ENCODE data around the gene AIPL1.

AIPL1 gene

DNA sequence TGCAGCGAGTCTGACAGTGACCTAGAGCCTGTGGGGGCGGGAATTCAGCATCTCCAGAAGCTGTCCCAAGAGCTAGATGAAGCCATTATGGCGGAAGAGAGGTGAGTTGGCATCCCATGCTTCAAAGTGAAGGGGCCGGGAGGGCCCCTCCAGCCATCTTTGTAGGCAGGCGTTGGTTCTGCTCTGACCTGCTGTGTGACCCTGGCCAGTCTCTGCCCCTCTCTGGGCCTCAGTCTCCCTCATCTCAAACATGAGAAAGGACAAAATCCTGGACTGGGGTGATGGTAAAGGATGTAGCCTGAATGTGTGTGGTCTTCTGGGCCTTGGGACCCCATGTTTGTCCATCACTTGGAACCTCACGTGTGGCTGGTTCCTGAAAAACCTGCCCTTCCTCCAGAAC is 14.4 kb upstream of the AIPL1 start:
- no peak for DNase-seq (ENCODE audit: insufficient read length, low spot score)
- no peak for TF ChIP-seq POLR2A (IDR thresholded peaks at IDR 0.05; ENCODE audit: low read depth, low read length)

DNA sequence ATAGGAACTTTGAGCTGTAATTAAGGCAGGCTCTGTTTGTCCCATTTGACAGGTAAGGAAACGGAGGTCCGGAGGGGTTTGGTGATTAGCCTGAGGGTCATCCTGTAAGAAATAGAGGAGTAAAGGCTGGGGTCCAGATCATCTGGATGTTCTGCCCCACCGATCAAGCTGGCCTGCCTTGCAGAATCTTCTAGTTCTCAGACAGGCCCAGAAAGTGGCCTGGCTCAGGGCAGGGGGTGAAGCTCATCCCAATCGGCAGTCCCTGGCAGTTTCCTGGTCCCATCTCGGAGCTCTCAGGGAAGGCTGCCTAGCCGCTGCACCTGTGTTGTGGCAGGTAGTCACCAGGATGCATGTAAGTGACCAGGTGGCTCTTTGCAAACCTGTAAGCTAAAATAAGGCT is 13.6 kb upstream of the AIPL1 start:
- no peak for FAIRE-seq

More for the DNA sequence above, 14.4 kb upstream of the AIPL1 start:
- FAIRE-seq: no peak

DNA sequence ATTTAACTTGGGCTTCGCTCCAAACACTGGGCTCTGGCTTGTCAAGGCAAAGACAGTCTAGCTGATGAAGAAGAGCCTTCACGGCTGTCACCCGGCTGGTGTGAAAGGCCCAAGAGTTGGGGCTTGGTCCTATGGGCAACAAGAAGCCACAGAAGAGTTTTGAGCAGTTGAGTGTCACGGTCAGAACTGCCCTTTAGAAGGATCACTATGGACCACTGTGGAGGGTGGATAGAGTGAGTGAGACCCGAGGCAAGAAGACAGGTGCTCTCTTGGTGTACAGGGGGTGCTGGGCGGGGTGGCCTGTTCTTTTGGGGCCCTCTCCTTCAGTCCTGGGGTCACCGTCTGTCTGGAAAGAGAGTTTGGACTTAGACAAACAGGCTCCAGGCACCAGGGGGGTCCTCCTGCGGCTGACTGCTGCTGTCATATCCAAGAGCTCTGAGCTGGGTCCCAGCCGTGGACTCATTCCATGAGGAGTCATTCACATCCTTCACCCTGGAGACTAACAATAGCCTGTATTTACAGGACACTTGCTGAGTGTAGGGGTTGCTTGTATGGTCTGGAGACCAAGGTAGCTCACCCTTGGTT is 11.7 kb upstream of the AIPL1 start:
- no peak for TF ChIP-seq POLR2A (IDR thresholded peaks at IDR 0.05; ENCODE audit: low read depth, low read length)
- no peak for FAIRE-seq
- DNase-seq (ENCODE audit: insufficient read length, low spot score): no peak

More for the DNA sequence above, 13.6 kb upstream of the AIPL1 start:
- DNase-seq (ENCODE audit: insufficient read length, low spot score): no peak
- TF ChIP-seq POLR2A (IDR thresholded peaks at IDR 0.05; ENCODE audit: low read depth, low read length): no peak

DNA sequence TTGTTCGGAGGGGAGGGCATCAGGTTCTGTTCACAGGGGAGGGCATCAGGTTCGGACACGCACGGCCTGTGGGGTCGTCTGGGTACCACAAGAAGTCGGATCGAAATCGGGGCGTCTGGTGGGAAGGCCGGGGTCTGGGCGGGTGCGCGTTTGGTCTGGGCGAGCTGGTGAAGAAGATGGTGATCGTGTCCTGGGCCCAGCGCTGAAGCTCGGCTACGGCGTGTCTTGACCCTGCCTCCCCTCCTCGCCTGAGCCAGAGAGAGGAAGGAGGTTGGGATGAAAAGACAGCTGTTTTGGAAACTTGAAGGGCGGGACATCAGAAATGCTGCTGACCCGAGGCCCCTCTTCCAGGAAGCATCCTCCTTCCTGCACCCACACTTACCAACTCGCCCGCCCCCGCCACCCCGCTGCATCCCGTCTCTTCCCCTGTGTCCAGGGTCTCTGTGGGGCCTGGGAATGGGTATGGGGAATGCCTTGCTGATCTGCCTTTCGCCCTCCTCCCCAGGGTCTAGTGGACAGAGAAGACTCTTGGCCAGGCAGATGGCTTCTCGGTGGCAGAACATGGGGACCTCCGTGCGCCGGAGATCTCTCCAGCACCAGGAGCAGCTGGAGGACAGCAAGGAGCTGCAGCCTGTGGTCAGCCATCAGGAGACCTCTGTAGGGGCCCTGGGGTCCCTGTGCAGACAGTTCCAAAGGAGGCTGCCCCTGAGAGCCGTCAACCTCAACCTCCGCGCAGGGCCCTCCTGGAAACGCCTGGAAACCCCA is 9.8 kb upstream of the AIPL1 start:
- FAIRE-seq (no peak), DNase-seq (ENCODE audit: insufficient read length, low spot score) (no peak)
- no peak for TF ChIP-seq POLR2A (IDR thresholded peaks at IDR 0.05; ENCODE audit: low read depth, low read length)

DNA sequence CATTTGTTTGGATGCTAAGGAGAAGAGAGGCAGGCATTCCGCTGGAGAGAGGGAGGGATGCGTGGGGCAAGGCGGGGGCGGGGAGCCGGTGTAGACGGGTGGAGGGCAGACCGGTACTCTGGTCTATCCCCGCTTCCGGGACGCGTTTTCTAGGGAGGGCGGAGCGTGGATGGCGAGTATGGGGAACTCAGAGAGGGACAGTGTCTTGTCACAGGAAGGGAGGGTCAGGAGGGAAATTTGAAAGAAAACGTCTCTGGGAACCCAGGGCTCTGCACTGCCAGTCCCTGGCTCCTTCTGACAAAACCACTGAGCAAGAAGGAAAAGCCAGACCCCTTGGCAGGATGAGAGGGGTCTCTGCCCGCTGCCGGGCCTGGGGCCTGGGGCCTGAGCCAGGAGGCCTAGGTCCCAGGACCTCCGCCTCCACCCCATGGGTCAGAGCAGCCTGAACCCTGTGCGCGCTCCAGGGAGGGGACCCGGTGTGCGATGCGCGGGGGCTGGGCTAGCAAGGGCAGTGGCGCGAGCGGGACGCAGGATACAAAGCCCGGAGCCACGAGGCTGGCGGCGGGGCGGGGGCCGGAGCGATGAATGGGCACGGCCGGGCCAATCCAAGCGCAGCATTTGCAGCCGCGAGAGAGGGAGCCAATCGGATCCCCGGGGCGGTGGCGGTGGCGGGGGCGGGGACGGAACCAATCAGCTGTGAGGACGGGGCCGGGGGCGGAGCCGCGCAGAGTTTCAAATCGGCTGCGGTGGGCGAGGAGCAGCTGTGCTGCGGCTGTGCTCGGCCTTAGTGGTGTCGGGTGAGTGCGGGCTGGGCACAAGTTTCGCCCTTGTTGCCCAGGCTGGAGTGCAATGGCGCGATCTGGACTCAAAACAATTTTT is 9.0 kb upstream of the AIPL1 start, which contains the start of gene PIMREG:
Gene PIMREG (plus strand): TSS at position 764 of the 879 bp plus-strand sequence. CDS start 656 bp downstream, outside the sequence.
- FAIRE-seq: peak; percentile 64
- peak; percentile 66 for TF ChIP-seq POLR2A (IDR thresholded peaks at IDR 0.05; ENCODE audit: low read depth, low read length)
- peak; percentile 96 for DNase-seq (ENCODE audit: insufficient read length, low spot score)

DNA sequence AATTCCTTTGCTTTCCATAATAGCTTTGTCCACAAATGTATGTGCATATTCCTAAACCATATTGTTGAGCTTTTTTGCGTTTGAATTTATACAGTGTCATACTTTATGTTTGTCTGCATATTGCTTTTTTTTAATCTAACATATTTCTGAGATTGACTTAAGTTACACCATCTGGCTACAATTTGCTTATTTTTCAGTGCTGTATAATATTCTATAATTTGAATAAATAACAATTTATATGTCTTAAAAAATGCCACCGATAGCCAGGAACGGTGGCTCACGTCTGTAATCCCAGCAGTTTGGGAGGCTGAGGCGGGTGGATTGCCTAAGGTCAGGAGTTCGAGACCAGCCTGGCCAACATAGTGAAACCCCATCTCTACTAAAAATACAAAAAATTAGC is 7.9 kb upstream of the AIPL1 start:
- no peak for TF ChIP-seq POLR2A (IDR thresholded peaks at IDR 0.05; ENCODE audit: low read depth, low read length)
- FAIRE-seq (no peak), DNase-seq (ENCODE audit: insufficient read length, low spot score) (no peak)

DNA sequence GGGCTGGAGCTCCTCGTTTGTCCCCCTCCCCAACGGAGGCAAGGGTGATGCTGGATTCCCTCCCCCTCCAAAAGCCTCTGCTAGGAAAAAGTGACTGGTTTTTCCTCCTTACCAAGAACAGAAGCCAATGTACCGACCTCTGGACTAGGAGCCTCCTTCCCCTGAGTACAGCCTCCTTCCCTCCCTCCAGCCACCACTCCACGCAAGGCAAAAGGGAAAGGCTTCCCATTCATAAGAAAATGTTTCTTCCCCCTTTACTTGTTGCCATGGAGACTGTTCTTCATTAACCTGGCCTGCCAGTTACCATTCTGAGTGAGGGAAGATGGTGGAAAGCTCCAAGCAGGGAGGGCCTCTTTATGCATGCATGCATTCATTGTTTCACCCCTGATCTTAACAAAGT is 5.0 kb upstream of the AIPL1 start:
- FAIRE-seq (no peak), DNase-seq (ENCODE audit: insufficient read length, low spot score) (no peak)

DNA sequence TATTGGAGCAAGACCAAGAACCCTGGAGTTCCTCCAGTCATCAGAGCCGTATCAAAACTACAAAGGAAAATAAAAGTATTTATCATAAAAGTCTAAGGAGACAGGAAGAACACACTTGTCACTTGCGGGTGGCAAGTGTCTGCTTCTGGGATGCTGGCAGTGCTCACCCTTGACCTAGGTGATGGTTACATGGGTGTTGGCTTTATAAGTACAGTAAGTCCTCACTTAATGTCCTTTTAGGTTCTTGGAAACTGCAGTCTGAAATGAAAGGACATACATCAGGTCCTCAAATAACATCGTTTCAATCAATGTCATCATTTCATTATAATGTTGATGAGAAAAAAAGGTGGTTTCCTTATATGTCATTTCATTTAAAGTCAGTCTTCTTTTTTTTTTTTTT is 3.0 kb upstream of the AIPL1 start:
- TF ChIP-seq POLR2A (IDR thresholded peaks at IDR 0.05; ENCODE audit: low read depth, low read length): no peak
- FAIRE-seq (no peak), DNase-seq (ENCODE audit: insufficient read length, low spot score) (no peak)

More for the DNA sequence above, 5.0 kb upstream of the AIPL1 start:
- no peak for TF ChIP-seq POLR2A (IDR thresholded peaks at IDR 0.05; ENCODE audit: low read depth, low read length)

DNA sequence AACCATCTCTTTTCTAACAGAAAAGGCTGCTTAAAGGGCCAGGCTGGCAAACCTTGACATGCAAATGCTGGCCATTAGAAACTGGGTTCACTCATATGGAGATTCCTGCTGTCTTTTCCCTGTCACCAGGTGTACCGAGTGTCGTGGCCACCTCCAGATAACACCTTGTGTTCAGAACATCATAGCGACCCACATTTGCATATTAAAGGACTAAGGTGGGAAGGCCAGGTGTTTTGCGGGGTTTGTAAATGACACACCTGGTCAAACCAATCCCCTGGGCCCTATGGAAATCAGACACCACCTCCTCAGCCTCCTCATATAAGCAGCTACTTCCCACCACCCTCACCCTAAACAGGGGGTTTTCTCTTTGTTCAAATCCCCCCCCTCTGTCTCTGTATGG is 2.5 kb upstream of the AIPL1 start:
- TF ChIP-seq POLR2A (IDR thresholded peaks at IDR 0.05; ENCODE audit: low read depth, low read length): no peak
- DNase-seq (ENCODE audit: insufficient read length, low spot score) (no peak), FAIRE-seq (no peak)

DNA sequence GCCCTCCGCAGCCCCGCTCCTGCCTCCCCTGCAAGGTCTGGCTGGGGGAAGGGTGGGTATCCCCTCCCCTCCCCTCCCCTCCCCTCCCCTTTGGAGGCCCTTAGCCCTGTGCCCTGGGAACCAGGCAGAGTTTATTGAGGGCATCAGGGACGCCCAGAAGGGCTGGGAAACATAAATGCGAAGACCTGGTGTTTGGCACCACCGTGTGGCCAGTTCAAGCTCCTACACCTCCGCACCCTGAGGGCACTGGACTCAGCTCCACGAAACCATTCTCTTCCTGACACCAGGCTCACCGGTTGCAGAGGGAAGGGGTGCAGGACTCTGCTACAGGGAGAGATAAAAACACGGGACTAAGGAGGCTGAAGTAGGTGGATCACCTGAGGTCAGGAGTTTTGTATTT is 1.0 kb upstream of the AIPL1 start:
- TF ChIP-seq POLR2A (IDR thresholded peaks at IDR 0.05; ENCODE audit: low read depth, low read length): no peak
- peak; percentile 86 for FAIRE-seq
- peak; percentile 76 for DNase-seq (ENCODE audit: insufficient read length, low spot score)

DNA sequence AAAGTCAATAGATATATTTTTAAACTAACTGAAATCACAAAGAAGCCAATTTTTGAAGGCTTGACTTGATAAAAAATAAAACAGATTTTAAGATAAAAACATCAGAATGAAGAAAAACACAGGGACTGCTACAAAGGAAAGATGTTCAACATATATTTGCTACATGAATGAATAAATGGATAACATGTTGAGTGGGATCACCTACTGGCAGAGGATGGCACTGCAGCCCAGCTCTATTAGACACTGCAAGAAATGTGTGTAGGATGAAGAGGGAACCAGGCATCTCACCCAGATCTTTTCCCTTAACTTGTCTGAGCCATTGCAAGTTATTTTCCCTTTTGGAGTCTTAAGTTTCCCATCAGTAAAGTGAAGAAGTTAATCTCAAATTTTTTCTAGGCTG is 4.2 kb downstream of the AIPL1 start:
- no peak for DNase-seq (ENCODE audit: insufficient read length, low spot score)
- no peak for FAIRE-seq
- TF ChIP-seq POLR2A (IDR thresholded peaks at IDR 0.05; ENCODE audit: low read depth, low read length): no peak

DNA sequence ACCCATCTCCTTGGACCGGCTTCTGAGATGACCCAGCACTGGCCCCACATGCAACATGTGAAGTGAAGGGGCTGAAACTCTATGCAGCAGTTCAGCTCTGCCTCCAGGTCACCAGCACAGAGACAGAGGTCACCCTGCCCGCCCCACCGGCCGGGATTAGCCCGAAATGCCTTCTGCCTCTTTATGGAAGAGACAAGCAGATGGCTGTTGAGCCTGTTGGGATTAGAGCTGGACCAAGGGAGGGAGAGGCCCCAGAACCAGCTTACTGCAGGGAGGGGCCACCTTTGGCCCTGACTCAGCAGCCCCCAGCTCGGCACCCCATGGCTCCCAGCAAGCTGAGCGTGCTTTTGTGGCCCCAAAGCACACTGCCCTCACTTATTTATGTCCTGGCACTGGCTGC is 5.7 kb downstream of the AIPL1 start:
- FAIRE-seq (no peak), DNase-seq (ENCODE audit: insufficient read length, low spot score) (no peak)
- TF ChIP-seq POLR2A (IDR thresholded peaks at IDR 0.05; ENCODE audit: low read depth, low read length): no peak

DNA sequence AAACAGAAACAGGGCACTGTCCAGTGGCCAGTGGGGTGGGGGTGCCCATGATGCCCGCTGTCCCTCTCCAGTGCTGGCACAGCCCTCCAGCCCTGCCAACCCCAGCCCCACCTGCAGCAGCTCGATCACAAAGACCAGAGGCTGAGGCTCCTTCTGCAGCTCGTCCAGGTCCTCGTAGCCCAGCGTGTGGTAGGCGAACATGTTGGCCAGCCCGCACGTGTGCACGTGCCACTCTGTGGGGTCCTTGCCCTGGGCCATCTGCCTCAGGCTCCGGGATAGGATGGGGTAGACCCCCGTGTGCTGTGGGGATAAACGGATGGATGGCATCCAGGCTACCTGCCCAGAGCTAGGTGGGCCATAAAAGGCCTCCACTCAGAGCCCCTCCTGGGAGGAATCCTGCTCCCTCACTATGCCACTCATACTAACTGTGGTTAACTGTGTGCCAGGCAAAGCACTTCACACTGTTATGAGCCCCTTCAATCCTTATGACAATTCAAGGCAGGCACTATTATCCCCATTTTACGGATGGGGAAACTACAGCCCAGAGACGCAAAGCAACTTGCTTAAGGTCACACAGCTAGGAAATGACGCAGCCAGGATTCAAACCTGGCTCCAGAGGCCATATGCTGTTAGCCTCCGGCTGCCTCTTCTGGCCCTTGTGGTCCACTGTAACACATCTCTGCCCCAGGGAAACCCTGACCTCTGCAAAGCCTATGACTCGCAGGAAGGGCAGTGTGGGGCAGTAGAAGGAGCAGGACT is 6.5 kb downstream of the AIPL1 start:
- DNase-seq (ENCODE audit: insufficient read length, low spot score) (no peak), FAIRE-seq (no peak)
- no peak for TF ChIP-seq POLR2A (IDR thresholded peaks at IDR 0.05; ENCODE audit: low read depth, low read length)
